ENCODE data around the gene HSPA12A.

GRCh38 chr10:116715341-116715740 is 27.0 kb downstream of the HSPA12A start:
- no peak for TF ChIP-seq CTCF (IDR thresholded peaks at IDR 0.05 in 4 of 5, conservative IDR thresholded peaks at IDR 0.05 in 1 of 5)
- TF ChIP-seq POLR2A (IDR thresholded peaks at IDR 0.05) = no peak
